ENCODE results near the gene DAGLB.

Gene DAGLB

GRCh38 chr7:6489612-6490011, 41.9 kb upstream of the DAGLB start:
- TF ChIP-seq CTCF (IDR thresholded peaks at IDR 0.05; ENCODE audit: control insufficient read depth, extremely low read depth, insufficient read depth), result no peak
- DNase-seq (ENCODE audit: low read depth), result no peak
- no peak overlapping the region for H3K4me3 ChIP-seq (ENCODE audit: low read depth, low read length)

- DNase-seq (ENCODE audit: low read depth), result no peak
- H3K4me3 ChIP-seq (ENCODE audit: low read depth, low read length), result no peak overlapping the region
- no peak for TF ChIP-seq CTCF (IDR thresholded peaks at IDR 0.05; ENCODE audit: control insufficient read depth, extremely low read depth, insufficient read depth)
Observed at GRCh38 chr7:6487184-6487545, 39.4 kb upstream of the DAGLB start.

GRCh38 chr7:6486438-6487183, 38.9 kb upstream of the DAGLB start:
- no peak overlapping the region for H3K4me3 ChIP-seq (ENCODE audit: low read depth, low read length)
- no peak for TF ChIP-seq CTCF (IDR thresholded peaks at IDR 0.05; ENCODE audit: control insufficient read depth, extremely low read depth, insufficient read depth)
- no peak for DNase-seq (ENCODE audit: low read depth)

GRCh38 chr7:6482743-6483119, 35.0 kb upstream of the DAGLB start:
- DNase-seq (ENCODE audit: low read depth), result no peak
- TF ChIP-seq CTCF (IDR thresholded peaks at IDR 0.05; ENCODE audit: control insufficient read depth, extremely low read depth, insufficient read depth), result no peak
- H3K4me3 ChIP-seq (ENCODE audit: low read depth, low read length), result peak overlapping the region; percentile 92

- H3K4me3 ChIP-seq (ENCODE audit: low read depth, low read length), result peak overlapping the region; percentile 92
- no peak for TF ChIP-seq CTCF (IDR thresholded peaks at IDR 0.05; ENCODE audit: control insufficient read depth, extremely low read depth, insufficient read depth)
- DNase-seq (ENCODE audit: low read depth), result no peak
Observed at GRCh38 chr7:6482307-6482706, 34.6 kb upstream of the DAGLB start.

- no peak for DNase-seq (ENCODE audit: low read depth)
- no peak for TF ChIP-seq CTCF (IDR thresholded peaks at IDR 0.05; ENCODE audit: control insufficient read depth, extremely low read depth, insufficient read depth)
- no peak overlapping the region for H3K4me3 ChIP-seq (ENCODE audit: low read depth, low read length)
Observed at GRCh38 chr7:6481445-6481844, 33.7 kb upstream of the DAGLB start.

- no peak overlapping the region for H3K4me3 ChIP-seq (ENCODE audit: low read depth, low read length)
- no peak for DNase-seq (ENCODE audit: low read depth)
- no peak for TF ChIP-seq CTCF (IDR thresholded peaks at IDR 0.05; ENCODE audit: control insufficient read depth, extremely low read depth, insufficient read depth)
Observed at GRCh38 chr7:6480323-6480660, 32.5 kb upstream of the DAGLB start.

Measured in LNCaP clone FGC (cell line).